ES-I3 (cell line): ENCODE results near the gene THADA.
"Not testable (repeated sequence)": the region's sequence is repeated elsewhere in the genome, so short reads cannot be mapped to it uniquely, and the experiment has no call there.

Experiments used
- H3K36me3 ChIP-seq: 2 replicates; pipeline ENCODE4 v1.6.1; 2013; ENCODE audit warnings: mild to moderate bottlenecking, low read length, control low read depth, moderate library complexity; ENCODE audit not compliant: insufficient read depth
- H3K4me1 ChIP-seq: 2 replicates; pipeline ENCODE4 v1.6.1; 2013; ENCODE audit warnings: mild to moderate bottlenecking, control low read depth, low read length; ENCODE audit not compliant: insufficient read depth
- H3K9ac ChIP-seq: 2 replicates; pipeline ENCODE4 v1.6.1; 2013; ENCODE audit warnings: low read depth, mild to moderate bottlenecking, low read length, moderate library complexity
- H3K9me3 ChIP-seq: 2 replicates; pipeline ENCODE4 v1.6.1; 2013; ENCODE audit warnings: mild to moderate bottlenecking, low read length, moderate library complexity; ENCODE audit not compliant: control insufficient read depth, insufficient read depth

The THADA gene

DNA sequence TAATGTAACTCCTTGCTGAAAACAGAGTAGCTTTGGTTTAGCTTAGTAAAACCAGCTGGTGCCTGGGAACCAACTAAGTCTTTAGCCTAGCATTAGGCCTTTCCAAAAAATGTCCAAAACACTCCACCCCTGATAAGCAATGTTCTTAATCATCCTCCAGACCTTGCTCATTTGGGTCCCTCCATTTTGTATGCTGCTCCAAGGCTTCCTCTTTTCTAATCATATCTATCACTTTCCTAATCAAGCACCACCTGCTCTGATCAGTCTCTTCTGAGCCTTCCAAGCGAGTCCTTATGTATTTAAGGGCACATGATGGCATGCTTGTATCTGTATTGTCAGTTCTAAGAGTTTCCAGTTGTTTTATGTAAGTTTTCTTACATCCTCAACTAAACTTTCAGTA lies 23.6 kb downstream of the THADA start:
- H3K4me1 ChIP-seq = no peaks in the 10 kb centered on the region
- no peak overlapping the region for H3K9ac ChIP-seq
- peaks cover 9% of the 10 kb centered on the region; the same call in 1 of the 2 replicates for H3K36me3 ChIP-seq
- H3K9me3 ChIP-seq = no peaks in the 10 kb centered on the region

DNA sequence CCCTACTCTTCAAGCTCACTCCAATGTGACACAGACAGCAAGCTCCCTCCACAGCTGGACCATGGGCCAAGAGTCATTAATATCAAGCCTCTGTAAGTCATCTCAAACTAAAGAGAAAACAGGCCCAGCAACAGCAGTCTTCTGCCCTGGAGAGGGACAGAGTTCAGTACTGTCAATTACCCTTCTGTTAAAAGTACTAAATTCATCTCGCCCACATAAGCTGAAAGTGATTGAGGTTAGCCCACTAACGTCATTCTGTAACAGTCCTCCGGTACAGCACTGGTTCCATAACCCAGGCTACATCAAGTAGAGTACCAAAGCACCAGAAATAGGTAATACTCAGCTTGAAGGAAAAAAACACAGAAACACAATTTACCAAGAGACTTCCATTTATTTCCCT lies 25.9 kb downstream of the THADA start:
- Histone ChIP-seq H3K4me1 (no peaks in the 10 kb centered on the region), H3K9ac (no peak overlapping the region), H3K36me3 (peaks cover 6% of the 10 kb centered on the region; the same call in 1 of the 2 replicates), H3K9me3 (no peaks in the 10 kb centered on the region)

DNA sequence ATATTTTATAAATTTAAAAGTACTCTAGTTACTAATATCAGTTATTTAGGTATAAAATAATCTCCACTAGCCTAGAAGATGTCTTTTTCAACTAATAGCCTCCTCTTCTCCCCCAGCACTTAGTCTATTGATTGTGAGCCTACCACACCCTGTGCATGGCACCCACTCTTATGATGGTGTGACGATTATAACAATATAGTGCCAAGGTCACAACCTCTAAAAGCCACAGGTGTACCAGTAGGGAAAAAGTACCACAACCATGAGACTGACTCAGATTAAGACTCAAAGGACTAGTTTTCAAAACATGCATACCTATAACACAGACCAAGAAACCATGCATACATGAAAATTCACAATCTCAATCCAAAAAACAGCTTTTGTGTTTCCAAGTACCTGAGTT lies 27.6 kb downstream of the THADA start:
- Histone ChIP-seq H3K36me3 (peaks cover 3% of the 10 kb centered on the region; the same call in 1 of the 2 replicates), H3K9ac (no peak overlapping the region), H3K9me3 (no peaks in the 10 kb centered on the region), H3K4me1 (no peaks in the 10 kb centered on the region)

DNA sequence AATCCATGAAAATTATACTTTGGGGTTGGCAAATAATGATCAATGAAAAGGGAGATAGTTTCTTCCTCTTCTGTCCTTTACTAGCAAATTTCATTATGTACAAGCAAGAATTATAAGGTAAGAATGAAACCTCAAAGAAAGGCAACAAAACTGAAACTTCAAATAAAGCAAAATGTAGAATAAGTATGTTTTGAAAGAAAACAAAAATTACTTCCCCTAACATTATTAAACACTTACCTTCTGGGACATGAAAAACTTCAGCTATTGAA lies 29.4 kb downstream of the THADA start:
- H3K9me3 ChIP-seq = no peaks in the 10 kb centered on the region
- H3K4me1 ChIP-seq = no peaks in the 10 kb centered on the region
- peaks cover 5% of the 10 kb centered on the region; the same call in 1 of the 2 replicates for H3K36me3 ChIP-seq
- H3K9ac ChIP-seq = no peak overlapping the region

DNA sequence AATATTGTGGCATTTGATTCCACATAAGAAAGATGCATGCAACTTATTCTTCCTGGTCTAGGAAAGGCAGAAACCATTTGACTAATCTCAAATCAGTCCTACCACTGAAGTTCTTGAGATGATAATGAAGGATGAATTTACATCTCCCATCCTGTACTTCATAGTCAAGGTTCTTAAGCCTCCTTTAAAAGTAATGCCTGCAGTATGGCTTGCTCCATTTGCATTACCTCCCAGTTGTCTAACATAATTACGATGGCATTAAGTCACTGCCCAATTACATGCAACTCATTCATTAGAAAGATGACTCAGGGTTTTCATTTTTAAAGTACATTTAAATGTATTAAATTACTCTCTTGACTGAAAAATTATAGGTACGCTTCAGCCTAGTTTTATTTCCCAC lies 32.2 kb downstream of the THADA start:
- H3K9ac ChIP-seq = no peak overlapping the region
- H3K9me3 ChIP-seq = no peaks in the 10 kb centered on the region
- H3K4me1 ChIP-seq = no peaks in the 10 kb centered on the region
- H3K36me3 ChIP-seq = peaks cover 5% of the 10 kb centered on the region; the same call in 1 of the 2 replicates

DNA sequence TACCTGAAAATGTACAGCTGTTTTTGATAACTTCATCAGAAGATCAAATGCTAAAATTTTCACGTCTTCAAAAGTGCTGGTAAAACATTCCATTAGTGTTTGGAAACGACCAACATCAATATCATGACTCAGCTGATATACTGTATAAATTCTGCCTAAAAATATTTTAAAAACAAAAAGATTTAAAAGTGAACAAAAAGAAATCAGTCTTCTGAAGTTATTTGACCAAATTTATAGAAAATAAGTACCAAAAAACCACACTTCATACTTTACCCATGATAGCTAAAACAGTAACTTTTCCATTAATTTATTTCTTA lies 35.6 kb downstream of the THADA start:
- Histone ChIP-seq H3K36me3 (peaks cover 5% of the 10 kb centered on the region; the same call in 1 of the 2 replicates), H3K9ac (no peak overlapping the region), H3K9me3 (no peaks in the 10 kb centered on the region), H3K4me1 (no peaks in the 10 kb centered on the region)

DNA sequence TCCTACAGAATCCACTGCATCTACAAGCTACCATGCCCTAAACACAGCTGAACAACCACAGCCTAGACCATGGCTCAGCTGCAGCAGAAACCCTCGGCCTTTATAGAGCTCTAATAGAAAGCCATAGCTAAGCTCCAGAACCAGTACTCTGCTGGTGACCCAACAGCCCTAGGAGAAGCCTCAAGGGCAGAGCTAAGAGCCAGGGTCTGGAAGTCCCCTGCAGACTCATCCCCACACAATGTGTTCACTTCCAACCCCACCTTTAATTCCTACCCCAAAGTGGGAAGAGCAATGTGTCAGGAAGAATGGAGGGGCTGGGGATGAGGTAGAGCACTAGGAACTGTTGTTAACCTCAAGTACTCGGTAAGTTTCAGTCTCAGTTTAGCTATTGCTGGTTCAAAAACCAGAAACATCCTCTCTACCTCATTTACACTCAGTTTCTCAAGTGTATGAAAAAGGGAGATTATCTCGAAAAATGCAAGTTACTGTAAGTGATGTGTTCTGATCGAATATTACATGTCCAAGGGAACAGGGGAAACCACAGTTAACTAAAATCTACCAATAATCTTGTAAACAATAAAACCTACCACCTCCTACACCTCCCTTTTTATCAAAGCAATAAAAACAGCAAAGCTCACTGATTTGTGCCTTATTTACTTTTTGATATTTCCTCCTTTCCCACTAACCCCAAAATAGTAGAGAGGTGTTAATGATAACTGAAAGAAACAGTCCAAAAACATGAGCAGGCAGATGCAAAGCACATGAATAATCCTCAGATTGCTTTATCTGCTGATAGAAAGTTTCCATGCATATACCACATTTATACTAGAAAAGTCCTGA lies 36.2 kb downstream of the THADA start:
- H3K36me3 ChIP-seq = peaks cover 5% of the 10 kb centered on the region; the same call in 1 of the 2 replicates
- no peaks in the 10 kb centered on the region for H3K4me1 ChIP-seq
- H3K9ac ChIP-seq = no peak overlapping the region
- H3K9me3 ChIP-seq = no peaks in the 10 kb centered on the region

DNA sequence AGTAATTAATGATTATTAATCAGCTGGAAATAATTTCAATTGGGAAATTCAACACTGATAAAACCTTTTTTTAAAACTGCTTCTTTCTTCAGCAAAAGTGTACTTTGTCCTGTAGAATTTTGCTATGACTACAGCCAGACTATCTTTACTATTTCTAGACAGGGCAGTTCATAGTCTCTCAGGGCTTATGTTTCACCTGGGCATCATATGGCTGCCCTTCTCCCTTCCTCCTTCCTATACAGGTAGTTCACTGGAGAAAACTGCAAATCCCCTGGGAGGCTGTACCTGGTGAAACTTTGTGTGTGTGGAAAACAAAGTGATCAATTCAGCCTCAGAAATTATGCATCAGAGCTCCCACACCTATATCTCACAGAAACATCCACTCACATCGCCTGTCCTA lies 38.6 kb downstream of the THADA start:
- no peaks in the 10 kb centered on the region for H3K4me1 ChIP-seq
- H3K9ac ChIP-seq = no peak overlapping the region
- H3K9me3 ChIP-seq = no peaks in the 10 kb centered on the region
- H3K36me3 ChIP-seq = peaks cover 4% of the 10 kb centered on the region

DNA sequence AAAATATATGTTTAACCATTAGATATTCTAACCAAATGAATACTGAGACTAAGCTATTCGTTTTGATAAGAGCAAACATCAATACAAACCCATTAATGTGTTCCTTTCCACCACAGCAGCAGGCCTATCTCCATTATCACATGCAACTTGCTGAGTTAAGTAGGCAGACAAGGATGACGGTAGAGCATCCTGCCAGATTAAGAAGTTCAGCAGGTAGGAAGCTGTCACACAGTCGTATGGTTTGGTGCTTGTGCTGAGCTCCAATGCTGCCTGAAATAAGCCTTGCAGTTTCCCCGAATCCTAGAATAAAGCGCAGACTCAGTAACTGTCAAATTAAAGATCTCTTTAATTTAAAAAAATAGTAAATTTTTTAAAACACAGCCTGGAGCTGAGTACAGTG lies 39.6 kb downstream of the THADA start:
- no peaks in the 10 kb centered on the region for H3K4me1 ChIP-seq

DNA sequence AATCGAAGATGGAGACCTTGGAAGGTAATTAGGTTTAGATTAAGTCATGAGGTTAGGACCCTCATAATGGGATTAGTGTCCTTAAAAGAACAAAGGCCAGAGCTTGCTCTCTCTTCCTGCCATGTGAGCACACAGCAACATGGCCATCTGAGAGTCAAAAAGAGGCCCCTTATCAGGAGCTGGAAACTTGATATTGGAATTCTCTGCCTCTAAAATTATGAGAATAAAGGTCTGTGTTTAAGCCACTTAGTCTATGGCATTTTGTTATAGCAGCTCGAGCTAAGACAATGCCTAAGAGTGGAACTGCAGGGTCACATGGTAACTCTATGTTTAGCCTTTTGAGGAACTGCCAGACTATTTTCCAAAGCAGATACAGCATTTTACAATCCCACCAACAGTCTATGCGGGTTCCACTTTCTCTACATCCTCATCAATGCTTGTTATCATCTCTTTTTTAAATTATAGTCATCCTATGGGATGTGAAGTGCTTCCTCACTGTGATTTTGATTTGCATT lies 42.4 kb downstream of the THADA start:
- peaks cover 5% of the 10 kb centered on the region for H3K36me3 ChIP-seq
- no peaks in the 10 kb centered on the region for H3K4me1 ChIP-seq
- no peak overlapping the region for H3K9ac ChIP-seq
- peaks cover 14% of the 10 kb centered on the region for H3K9me3 ChIP-seq

More for the DNA sequence above, 39.6 kb downstream of the THADA start:
- Histone ChIP-seq H3K36me3 (peaks cover 7% of the 10 kb centered on the region), H3K9ac (no peak overlapping the region), H3K9me3 (no peaks in the 10 kb centered on the region)

DNA sequence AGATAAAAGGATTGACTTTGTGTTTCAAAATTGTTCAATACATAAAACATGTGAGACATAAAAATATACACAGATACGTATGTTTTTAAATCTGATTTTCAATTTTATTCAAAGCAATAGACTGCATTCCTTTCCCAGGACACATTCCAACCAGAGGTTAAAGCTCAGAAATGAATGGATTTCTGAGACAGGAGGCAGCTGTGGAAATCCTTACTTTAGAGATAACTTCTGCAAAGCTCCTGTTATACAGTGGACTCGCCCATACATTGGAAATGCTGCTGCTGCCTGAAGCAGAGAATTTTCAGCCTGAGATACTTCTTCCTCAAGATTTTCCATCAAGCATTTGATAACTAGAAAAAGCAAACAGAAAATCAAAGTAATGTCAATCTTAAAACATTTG lies 43.8 kb downstream of the THADA start:
- peaks cover 5% of the 10 kb centered on the region for H3K36me3 ChIP-seq
- no peak overlapping the region for H3K9ac ChIP-seq
- no peaks in the 10 kb centered on the region for H3K4me1 ChIP-seq
- peaks cover 14% of the 10 kb centered on the region for H3K9me3 ChIP-seq

DNA sequence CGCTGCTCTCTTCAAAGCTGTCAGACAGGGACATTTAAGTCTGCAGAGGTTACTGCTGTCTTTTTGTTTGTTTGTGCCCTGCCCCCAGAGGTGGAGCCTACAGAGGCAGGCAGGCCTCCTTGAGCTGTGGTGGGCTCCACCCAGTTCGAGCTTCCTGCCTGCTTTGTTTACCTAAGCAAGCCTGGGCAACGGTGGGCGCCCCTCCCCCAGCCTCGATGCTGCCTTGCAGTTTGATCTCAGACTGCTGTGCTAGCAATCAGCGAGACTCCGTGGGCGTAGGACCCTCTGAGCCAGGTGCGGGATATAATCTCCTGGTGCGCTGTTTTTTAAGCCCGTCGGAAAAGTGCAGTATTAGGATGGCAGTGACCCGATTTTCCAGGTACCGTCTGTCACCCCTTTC lies 47.5 kb downstream of the THADA start:
- not testable (repeated sequence) for H3K9ac ChIP-seq, H3K4me1 ChIP-seq, H3K36me3 ChIP-seq
- peaks cover 14% of the 10 kb centered on the region for H3K9me3 ChIP-seq

DNA sequence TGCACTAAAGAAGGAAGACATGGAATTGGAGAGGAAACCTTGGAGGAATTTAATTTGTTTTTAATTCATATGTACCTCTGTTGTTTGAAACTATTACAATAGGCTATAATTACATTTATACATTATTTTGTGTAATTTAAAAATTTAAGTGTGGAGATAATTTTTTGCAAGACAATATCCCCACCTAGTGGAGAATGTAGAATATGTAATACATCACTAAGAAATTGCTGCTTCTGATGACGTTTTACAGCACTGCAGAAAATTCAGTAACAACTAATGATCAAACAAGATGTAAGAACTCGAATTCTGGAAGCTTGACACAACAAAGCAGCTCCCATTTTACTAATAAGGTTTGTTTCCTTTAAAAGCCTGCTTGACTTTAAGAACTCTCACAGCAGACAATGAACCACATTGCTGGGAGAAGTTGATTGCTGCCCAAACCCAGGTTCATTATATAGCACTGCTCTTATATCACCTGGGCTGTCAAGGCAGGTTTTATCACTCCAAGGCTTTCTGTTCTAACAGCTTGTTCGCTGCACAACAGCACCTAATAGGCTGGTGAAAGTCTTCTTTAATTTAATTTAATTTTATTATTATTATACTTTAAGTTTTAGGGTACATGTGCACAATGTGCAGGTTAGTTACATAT lies 53.4 kb downstream of the THADA start:
- Histone ChIP-seq H3K9me3 (no peaks in the 10 kb centered on the region), H3K4me1 (no peaks in the 10 kb centered on the region), H3K9ac (no peak overlapping the region), H3K36me3 (no peaks in the 10 kb centered on the region; the same call in 1 of the 2 replicates)

DNA sequence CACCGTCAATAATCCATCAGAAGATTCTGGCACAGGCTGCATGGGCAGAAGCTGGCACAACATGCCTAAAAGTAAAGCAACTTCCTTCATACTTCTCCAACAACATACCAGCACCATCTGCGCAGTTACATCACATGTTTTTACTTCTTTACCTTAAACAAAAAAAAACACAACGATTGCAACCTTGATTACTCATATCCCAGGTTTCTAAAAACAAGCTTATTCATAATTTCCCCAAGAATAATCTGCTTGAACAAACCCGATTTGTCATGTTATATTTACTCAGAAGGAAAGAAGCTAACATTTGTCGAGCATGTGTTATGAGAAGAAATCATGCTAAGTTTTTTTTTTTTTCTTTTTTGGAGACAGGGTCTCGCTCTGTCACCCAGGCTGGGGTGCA lies 54.7 kb downstream of the THADA start:
- Histone ChIP-seq H3K9ac (no peak overlapping the region), H3K9me3 (no peaks in the 10 kb centered on the region), H3K4me1 (no peaks in the 10 kb centered on the region), H3K36me3 (no peaks in the 10 kb centered on the region; the same call in 1 of the 2 replicates)
